A549 (cell line): ENCODE measurements around the gene SIRT7.

Experiments
- BCL3 ChIP-seq: fragments of >200 bp; sonication (Bioruptor Twin); formaldehyde crosslinking; IDR thresholded peaks from 3 replicates; pipeline ENCODE4 v1.6.1; 2016
- CEBPB ChIP-seq, 2 experiments: fragments of >200 bp in 1 of 2; sonication (Bioruptor Twin) in 1 of 2; formaldehyde crosslinking in 1 of 2; IDR thresholded peaks; 2 replicates each; pipeline ENCODE4 v1.6.1; 2012 to 2016
- CHD4 ChIP-seq: fragments of 200-600 bp; sonication (generic); IDR thresholded peaks from 2 replicates; pipeline ENCODE4 v1.6.1; 2016; ENCODE audit warnings: antibody characterized with exemption, mild to moderate bottlenecking, borderline replicate concordance
- CTCF ChIP-seq: fragments of >200 bp; sonication (Bioruptor Twin); formaldehyde crosslinking; IDR thresholded peaks from 3 replicates; pipeline ENCODE4 v1.5.1; 2016
- MAX ChIP-seq: IDR thresholded peaks from 2 replicates; pipeline ENCODE4 v1.6.1; 2012
- MYC ChIP-seq: IDR thresholded peaks from 2 replicates; pipeline ENCODE4 v1.6.1; 2012; ENCODE audit warnings: mild to moderate bottlenecking, inconsistent platforms, low read length, improper control_type of control experiment, borderline replicate concordance
- POLR2A ChIP-seq: IDR thresholded peaks from 2 replicates; pipeline ENCODE4 v1.6.1; 2012; ENCODE audit warnings: mild to moderate bottlenecking, low read length
- SMC3 ChIP-seq: fragments of >200 bp; sonication (Bioruptor Twin); formaldehyde crosslinking; IDR thresholded peaks from 3 replicates; pipeline ENCODE4 v1.6.1; 2018; ENCODE audit warnings: inconsistent platforms
- USF2 ChIP-seq: fragments of 450-650 bp; IDR thresholded peaks from 2 replicates; pipeline ENCODE4 v1.6.1; 2014; ENCODE audit warnings: antibody characterized with exemption
- ZC3H11A ChIP-seq: fragments of 450-650 bp; IDR thresholded peaks from 2 replicates; pipeline ENCODE4 v1.6.1; 2014; ENCODE audit warnings: antibody characterized with exemption, mild to moderate bottlenecking
- ZFP36 ChIP-seq: fragments of 450-650 bp; IDR thresholded peaks from 2 replicates; pipeline ENCODE4 v1.6.1; 2014; ENCODE audit warnings: borderline replicate concordance; ENCODE audit not compliant: partially characterized antibody

DNA sequence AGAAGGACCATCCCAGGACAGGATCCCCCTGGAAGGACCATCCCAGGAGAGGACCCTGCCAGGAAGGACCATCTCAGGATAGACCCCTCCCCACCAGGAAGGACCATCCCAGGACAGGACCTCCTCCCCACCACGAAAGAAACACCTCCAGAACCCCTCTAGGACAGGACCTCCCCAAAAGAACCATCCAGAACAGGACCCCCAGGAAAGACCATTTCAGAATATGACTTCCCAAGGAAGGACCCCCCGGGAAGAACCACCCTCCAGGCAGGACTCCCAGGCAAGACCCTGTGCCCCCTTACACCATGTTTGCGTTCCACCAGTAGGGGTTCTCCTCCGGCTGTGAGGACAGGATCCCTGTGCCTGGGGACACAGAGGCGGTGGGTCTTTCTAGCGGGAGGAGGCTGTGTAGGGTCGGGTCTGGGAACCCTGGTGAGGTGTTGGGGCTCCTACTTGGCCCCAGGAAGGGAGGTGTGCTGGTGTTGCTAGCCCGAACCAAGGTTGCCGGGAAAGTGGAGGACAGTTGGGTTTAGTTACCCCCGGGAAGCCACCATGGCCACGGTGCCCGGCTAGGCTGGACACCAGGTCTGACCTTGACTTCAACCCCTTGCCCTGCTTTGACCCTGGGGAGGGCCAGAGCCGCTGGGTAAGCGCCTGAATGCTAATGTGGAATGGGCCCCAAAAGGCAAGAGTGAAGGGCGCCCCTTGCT, 40.8 kb upstream of the SIRT7 start:
- no peak for TF ChIP-seq CTCF
- TF ChIP-seq MAX: no peak
- no peak for TF ChIP-seq POLR2A
- TF ChIP-seq ZFP36: no peak
- TF ChIP-seq ZC3H11A: no peak
- no peak for TF ChIP-seq CHD4
- no peak for TF ChIP-seq CEBPB (IDR thresholded peaks at IDR 0.05)
- no peak for TF ChIP-seq BCL3
- TF ChIP-seq USF2: no peak
- no peak for TF ChIP-seq SMC3
- no peak for TF ChIP-seq MYC
